IPS DF 4.7 (cell line): ENCODE results near the gene CDH22.

Experiments used
- DNase-seq: peaks from one replicate; pipeline ENCODE4 v3.0.0-alpha.2; 2013; ENCODE audit warnings: low spot score; ENCODE audit errors: extremely low read depth

Gene CDH22

DNA sequence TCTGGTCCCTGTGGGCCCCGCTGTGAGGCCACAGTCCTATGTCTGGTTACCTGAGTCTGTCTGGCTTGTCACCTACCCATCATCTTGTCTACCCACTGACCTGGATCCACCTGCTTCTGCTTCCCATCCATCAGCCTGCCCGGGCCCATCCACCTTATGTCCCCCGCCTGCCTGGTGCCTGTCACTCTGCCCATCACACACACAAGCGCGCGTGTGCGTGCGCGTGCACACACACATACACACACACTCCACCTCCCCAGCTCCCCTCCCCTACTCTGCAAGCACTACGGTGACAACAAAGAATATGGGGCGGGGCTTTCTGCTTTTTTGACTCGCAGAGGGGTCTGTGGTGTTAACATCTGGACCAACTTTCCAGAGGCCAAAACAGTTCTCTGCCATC lies 8.0 kb downstream of the CDH22 start:
- DNase-seq: no peak

DNA sequence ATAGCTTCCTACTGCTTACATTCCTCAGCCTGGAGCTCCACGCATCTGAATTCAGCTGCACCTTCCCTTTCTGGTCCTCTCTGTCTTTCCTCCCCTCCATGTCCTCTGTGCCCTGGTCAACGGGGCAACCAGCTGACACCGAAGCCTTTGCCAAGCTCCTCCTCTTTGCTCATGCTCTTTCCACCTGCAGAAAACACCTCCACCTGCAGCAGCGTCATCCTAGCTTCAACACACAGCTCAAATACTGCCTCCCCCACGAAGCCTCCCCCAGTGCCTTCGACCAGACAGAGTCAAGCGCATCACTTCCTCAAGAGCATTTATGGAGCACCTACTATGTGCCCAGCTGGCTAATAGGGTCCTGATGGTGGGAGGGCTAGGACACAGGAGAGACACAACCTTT lies 9.2 kb downstream of the CDH22 start:
- no peak for DNase-seq

DNA sequence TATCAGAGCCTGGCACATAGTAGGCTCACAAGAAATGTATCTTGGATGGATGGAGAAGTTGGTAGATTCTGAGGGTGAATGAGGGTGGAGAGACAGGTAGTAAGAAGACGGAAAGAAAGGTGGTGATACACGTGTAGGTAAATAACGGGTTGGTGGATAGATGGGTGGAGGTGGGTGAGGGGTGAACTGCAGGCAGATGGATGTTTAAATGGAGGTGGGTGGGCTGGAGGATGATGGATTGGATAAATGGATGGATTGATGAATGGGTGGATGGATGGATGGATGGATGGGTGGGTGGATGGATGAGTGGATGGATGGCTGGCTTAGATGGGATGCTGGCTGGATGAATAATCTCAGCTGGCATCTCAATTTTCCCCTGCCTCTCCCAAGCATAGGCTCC lies 9.9 kb downstream of the CDH22 start:
- no peak for DNase-seq

DNA sequence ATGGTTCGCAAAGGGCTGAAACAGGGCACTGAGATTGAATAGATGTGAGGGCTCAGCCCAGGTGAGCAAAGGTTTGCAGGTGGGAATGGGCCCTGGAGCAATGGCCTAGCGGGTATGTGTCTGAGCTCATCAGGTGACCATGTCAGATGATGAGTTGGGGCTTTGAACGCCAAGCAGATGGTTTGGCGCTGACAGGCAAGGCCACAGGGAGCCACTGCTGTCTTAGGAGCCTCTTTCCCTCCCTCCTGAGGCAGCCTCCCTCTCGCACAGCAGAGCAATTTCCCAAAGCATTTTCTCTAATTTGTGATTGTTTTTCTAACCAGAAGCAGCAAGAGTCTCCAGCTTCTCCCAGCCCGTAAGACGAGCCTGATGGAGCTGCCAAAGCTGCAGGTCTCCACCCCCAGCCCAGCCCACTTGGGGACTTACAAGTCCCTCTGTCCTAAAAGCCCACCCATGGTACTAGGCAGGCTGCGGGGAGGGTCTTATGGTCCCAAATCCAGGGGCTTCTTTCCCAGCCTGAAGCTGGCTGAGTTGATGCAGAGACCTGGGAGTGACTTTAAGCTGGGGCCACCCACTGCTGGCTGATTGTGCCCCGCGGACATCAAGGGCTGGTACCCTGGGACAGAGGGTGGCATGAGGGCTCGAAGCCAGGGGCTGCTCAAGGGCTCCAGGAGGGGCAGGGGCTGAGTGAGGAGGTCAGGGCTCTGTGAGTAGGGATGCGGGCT lies 11.6 kb downstream of the CDH22 start:
- no peak for DNase-seq

DNA sequence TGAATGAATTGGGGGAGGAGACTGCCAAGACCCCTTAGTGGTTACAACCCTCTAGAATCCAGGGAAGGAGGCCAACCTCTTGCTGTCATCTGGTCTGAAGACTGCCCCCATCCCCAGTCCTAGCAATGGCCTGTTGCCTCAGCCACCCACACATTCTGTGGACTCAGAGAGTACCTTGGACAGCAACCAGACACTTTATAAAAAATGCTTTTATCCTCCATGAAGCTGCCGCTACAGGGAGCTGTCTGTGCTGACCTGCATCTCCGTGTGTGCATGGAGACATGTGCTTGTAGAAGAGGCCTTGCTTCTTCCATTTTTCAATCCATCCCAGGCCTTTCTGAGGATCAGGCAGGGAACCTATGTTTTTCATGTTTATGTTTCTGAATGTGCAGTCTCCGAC lies 15.2 kb downstream of the CDH22 start:
- DNase-seq: no peak

DNA sequence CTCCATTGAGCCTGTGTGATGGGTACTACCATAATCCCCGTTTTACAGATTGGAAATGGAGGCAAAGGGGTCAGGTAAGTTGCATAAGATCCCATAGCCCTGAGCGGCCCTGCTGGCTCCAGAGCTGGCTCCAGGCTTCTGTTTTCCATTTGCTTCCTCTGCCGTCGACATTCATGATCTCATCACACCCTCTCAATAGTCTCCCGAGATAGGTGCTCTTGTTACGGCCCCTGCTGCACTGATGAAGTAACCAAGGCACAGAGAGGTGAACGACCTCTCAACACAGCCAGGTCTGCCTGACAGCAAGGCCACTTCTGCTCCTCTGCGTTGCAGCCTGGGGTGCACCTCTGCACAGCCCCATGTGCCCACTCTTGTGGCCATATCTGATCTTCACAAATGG lies 16.9 kb downstream of the CDH22 start:
- no peak for DNase-seq

DNA sequence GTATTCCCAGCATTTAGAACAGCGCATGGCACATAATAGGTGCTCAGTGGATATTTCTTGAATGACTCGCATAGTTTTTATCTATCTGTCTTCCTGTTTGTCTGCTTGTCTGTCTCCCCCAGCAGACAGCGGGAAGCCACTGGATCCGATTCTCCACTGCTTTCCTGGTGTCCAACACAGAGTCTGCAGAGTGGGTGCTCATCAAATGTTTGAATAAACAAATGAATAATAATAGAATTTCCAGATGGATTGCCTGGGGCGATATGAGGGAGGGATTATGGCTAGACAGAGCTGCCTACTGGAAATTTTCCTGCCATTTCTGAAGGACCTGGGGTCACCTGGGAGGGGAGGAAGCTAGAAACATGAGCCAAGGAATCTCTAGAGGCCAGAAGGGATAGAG lies 18.9 kb downstream of the CDH22 start:
- DNase-seq: no peak

DNA sequence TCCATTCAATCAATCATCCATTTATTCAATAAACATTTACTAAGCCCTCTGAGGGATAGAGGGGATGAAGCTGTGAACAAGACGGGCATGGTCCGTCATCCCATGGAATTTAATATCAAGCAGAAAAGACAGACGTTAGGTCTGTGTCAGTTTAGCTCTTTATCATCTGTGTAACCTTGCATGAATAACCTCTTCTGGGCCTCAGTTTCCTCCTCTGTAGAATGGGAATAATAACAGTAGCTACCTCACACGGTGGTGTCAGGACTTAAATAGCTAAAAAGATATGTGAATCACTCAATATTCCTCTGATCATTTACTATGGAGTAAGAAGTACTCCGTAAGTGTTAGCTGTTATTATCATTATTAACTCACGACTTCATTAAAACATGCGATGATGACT lies 21.3 kb downstream of the CDH22 start:
- DNase-seq: no peak

DNA sequence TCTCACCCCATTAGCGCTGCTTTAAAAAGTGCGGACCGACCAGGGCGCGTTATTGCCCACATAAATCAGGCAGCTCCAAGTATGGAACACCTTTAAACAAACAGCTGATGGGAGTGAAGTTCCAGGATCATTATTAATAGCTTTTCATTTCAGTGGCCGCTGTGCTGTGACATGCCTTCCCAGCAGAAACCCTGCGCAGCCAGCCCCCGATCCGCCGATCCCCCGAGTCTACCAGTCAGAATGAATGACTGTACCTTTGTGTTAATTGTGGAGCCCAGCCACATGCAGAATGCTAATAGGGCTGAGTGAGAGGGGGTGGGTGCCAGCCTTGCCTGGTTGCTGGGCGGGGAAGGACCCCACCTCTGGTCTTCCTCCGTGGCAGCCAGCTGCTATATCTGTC lies 21.9 kb downstream of the CDH22 start:
- no peak for DNase-seq

DNA sequence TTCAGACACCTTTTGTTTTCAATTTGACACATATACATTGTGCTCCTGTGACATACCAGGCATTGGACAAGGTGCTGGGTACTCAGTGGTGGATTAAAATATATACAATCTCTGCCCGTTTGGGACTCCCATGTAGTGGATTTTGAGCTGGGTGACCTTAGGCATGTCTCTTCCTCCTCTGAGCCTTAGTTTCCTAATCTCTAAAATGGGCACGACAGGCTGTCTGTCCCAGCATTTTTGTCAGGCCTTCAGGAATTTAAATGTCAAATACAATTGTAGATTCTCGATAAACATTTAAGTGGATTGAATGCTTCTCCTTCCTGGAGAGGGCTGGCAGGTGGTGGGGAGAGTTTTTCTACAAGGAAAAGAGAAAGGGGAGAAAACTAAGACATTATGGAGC lies 22.6 kb downstream of the CDH22 start:
- no peak for DNase-seq

DNA sequence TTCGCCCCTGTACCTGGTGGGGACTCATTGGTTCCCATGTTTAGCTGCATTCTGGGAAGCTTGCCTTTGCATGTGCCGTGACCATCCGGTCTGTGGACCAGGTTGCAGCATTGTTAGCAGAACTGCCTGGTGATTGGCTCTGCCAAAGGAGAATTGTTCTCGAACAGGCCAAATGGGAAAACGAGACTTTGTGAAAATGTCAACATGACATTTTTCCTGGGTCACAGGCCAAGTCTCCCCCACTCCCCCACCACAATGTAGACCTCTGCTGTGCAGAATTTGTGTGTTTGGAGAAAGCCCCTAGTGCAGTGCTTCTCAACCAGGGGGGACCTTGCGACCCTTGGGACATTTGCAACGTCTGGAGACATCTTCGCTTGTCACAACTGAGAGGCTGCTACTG lies 23.2 kb downstream of the CDH22 start:
- no peak for DNase-seq

DNA sequence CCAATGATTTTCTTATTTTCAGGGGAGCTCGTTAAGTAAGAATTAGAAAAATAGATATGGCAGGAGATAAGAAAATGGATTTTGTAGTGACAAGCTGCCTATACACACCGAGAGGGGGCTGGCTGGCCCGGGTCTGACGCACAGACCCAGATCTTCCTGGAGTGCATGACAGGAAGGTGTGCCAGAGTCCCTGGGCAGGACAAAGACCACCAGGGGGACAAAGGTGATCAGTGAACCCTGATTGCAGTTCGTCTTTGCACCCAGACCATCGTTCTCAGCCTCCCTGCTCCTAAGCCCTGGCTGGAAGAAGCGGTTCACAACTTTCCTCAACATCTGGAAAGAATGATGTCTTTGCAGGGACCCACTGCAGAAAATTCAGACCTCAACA lies 24.3 kb downstream of the CDH22 start:
- DNase-seq: no peak

DNA sequence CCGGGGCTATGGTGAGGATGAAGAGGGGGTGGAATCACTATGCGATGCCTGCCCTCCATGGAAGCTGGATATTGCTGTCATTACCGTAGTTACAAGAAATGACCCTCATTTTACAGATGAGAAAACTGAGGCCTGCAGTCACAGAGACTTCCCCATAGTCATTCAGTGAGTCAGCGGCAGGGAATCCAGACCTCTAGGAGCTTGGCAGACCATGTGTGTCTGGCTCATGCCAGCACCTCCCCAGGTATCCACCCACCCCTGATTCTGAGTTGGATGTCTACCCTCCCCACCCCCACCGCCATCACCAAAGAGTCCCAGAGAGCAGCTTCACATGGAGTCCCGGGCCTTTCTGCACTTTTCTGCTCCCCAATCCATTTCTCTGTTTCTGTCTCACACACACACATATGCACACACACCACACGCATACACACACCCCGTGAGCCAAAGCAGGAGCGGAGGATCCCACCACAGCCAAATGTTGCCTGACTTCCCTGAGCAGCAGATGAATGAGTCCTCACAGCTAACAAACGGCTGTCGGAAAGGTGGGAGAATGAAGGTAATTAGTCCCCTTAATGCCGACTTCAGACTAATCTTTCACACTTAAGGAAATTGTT lies 24.8 kb downstream of the CDH22 start:
- no peak for DNase-seq

DNA sequence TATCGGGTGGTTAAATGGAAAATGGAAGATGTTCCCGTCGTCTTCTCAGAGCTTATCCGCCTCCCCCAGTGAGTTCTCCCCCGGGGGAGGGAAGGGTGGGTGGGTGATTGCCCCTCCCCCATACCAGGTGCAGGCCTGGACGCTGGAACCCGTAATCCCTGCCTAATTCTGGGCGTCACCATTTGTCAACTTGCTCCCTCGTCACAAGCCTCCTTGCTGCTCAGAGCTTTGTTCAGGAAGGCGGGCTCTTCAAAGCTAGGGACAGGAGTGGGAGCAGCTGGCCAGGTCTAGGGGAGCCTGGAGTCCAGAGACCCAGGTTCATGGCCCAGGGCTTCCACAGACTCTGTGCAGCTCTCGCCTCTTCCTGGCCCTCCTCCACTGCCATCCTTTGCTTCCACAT lies 25.6 kb downstream of the CDH22 start:
- no peak for DNase-seq

DNA sequence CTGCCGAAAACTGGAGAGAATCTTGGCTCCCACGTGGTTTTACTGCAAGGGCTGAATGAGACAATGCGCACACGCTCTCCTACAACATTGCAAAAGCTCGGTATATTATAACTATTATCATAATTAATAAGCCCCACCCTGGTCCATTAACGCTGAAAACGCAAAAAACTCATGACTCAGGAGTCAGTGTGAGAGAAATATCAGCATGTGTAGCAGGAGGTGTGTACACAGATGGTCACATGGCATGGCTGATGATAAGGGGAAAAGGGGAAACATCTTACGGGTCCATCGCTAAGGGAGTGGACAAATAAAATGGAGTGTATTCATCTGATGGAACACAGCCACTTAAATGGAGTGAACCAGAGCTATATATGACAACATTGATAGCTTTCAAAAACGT lies 29.2 kb downstream of the CDH22 start:
- no peak for DNase-seq

DNA sequence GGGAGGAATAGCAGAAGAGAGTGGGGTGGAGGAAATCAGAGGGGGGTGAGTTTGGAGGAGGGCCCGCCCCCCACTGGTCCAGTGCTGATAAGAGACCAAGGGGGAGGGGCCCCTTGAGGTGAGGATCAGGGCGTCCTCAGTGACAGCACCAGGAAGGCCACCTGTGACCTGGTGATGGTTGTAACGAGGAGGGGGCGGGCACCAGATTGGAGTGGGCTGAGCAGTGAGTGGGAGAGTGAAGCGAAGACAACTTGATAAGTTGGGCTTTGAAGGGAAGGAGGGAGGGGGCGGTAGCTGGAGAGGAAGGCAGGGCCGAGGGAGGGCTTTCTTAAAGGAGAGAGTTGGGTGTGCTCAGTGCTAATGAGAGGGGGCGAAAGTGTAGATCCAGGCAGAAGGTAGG lies 30.7 kb downstream of the CDH22 start:
- DNase-seq: no peak

DNA sequence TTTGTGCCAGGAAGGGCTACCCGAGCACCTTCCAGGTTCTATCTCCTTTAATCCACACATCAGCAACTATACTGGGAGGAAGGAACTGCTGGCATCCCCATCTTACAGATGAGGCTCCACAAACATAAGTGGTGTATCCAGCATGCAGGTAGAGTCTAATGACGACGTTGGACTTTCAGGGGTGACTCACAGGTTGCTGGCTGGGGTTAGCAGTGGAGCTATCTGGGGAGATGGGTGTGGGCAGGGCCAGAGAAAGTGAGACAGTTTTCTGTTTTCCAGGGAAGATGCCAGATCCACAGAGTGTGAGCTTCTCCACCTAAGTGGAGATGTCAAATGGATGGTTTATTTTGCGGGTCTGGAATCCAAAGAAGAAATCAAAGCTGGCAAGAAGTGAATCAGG lies 31.8 kb downstream of the CDH22 start:
- no peak for DNase-seq

DNA sequence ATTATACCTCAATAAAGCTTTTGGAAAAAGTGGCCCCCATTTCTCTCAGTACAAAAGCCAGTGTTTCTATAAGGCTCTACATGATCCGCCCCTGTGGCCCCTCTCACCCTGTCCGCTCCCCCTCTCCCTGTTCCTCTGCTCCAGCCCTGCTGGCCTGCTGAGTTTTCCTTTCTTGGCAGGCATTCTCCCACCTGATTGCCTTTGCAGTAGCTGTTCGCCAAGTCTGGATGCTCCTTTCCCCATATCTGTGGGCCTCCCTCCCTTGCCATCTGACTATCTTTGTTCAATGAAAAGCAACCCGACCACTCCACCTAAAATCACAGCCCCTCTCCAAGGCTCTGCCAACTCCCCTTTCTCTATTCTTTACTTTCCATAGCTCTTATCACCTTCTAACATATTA lies 33.2 kb downstream of the CDH22 start:
- DNase-seq: no peak

DNA sequence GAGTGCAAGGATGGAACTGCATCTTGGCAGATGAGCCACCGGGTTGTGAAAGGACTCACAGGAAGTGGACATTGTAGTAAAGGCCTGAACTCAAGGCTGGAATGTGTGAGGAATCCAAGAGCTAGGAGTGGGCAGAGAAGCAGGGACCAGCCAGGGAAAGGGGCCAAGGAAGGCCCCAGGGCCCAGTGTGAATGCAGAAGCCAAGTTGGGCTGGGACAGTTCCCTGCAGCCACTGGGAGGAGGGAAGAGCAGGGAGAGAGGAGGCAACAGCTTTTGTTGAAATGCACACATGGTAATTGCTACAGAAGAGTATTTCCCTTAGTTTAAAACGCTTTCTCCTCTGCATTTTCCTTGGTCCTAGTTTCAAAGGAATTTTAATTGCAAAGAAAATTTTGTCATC lies 34.6 kb downstream of the CDH22 start:
- DNase-seq: no peak

DNA sequence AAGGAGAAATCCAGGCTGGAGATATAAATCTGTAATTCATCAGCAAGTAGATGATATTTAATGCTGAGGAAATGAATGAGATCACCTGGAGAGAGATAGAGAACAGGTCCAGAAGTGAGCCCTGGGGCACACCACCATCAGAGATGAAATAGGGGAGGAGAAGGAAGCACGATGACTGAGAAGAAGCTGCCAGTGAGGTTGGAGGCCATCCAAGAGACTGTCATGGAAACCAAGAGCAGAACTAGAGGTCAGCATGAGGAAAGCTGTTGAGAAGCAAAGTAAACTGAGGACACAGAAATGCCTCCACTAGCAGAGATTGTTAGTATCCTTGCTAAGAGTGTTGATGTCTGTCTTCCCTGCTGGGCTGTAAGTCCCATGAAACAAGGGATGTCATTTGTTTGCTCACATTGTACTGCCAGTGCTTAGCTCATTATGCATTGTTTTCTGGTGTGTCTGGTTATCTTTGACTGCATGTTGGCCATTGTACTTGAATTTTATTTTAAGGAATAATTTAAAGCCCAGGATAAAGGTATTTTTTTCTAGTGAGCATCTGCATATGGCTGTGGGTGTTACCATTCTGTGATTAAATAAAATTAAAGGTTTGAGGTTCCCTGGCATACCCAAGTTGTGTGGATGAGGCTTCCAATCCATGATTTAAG lies 35.8 kb downstream of the CDH22 start:
- no peak for DNase-seq

DNA sequence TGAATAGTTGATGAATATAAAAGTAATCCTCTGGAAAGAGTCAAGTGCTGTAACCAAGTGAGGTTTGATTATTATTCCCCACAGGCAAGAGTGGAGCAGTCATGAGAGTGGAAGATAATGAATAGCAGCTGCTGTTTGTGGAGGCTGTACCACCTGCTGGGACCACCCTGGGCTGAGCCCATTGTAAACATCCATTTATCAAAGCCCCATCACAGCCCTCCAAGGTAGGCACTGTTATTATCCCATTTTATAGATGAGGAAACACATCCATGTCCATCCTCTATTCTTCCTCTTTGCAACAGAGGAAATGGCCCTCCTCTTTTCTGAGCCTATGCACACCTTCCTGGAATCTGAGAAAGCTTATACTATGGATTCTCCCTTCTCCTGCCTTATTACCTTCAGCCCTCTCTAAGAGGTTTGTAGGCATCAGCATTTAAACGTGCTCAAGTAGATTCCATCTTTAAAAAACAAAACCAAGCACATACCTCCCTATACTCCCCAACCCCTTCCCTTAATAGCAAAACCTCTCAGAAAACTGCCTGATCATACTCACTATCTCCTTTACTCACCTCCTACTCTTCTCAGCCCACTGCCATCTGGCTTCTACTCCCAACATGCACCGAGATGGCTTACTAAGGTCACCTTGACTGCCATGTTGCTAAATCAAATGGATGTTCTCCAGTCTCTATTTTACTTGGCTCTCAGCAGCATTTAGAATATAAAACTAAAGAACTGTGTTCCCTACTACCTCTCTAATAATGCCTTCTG lies 37.1 kb downstream of the CDH22 start:
- no peak for DNase-seq

DNA sequence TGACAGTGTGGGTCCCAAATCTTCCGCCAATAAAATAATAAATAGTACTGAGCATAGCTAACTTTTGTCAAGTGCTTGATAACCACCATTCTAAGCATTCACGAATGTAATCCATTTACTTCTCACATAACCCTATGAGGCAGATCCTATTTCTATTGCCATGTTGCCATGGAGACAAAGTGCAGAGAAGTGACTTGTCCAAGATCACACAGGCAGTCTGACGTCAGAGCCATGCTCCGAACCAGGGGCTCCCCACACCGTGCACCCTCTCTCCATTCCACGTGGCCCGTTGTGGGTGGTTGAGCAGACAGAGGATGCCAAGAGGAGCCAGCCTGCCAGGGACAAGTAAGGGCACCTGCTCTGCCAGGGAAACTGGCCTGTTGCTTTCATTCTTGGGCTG lies 38.9 kb downstream of the CDH22 start:
- no peak for DNase-seq
